SK-N-MC (cell line): Measurements from ENCODE around the gene PCNX3.

ENCODE experiments used
- DNase-seq: peaks from one replicate; pipeline ENCODE4 v3.0.0-alpha.2; 2011; ENCODE audit warnings: low read depth, low spot score
- H3K27ac ChIP-seq: fragments of 200-600 bp; sonication (generic); 2 replicates; pipeline ENCODE4 v1.5.1; 2016; ENCODE audit warnings: mixed run types
- H3K36me3 ChIP-seq: fragments of 200-600 bp; sonication (generic); 2 replicates; pipeline ENCODE4 v1.6.1; 2017; ENCODE audit warnings: antibody characterized with exemption, low read length, mixed read lengths; ENCODE audit not compliant: insufficient read depth
- H3K4me3 ChIP-seq: fragments of 200-600 bp; sonication (generic); 2 replicates; pipeline ENCODE4 v1.5.1; 2016
- H3K9ac ChIP-seq: fragments of 200-600 bp; sonication (generic); 2 replicates; pipeline ENCODE4 v1.8.0; 2017; ENCODE audit warnings: mixed run types, mixed read lengths; ENCODE audit not compliant: insufficient read length
- H3K9me3 ChIP-seq: fragments of 200-600 bp; sonication (generic); 2 replicates; pipeline ENCODE4 v1.6.1; 2017; ENCODE audit warnings: low read depth, mild to moderate bottlenecking, antibody characterized with exemption, low read length, moderate library complexity, mixed read lengths
- EZH2 ChIP-seq: fragments of 200-600 bp; sonication (generic); IDR thresholded peaks from one replicate; pipeline ENCODE4 v1.6.1; 2017; ENCODE audit warnings: antibody characterized with exemption
- FOXP2 ChIP-seq: optimal IDR thresholded peaks from 2 replicates; pipeline ENCODE3; 2011; ENCODE audit warnings: mild to moderate bottlenecking, moderate library complexity; ENCODE audit not compliant: insufficient read depth; ENCODE audit errors: extremely low read length, control extremely low read depth
- POLR2AphosphoS5 ChIP-seq: IDR thresholded peaks from 2 replicates; pipeline ENCODE4 v1.6.1; 2012; ENCODE audit warnings: mild to moderate bottlenecking, low read depth, low read length, borderline replicate concordance

Gene PCNX3

GRCh38 chr11:65629579-65629978 is 14.0 kb downstream of the PCNX3 start:
- no peak overlapping the region for H3K9ac ChIP-seq
- H3K36me3 ChIP-seq = peaks cover 34% of the 10 kb centered on the region; the same call in 1 of the 2 replicates
- no peak overlapping the region for H3K4me3 ChIP-seq
- no peaks in the 10 kb centered on the region for H3K9me3 ChIP-seq
- TF ChIP-seq POLR2AphosphoS5 = no peak
- TF ChIP-seq FOXP2 = no peak
- no peak for TF ChIP-seq EZH2
- DNase-seq = no peak
- H3K27ac ChIP-seq = no peak overlapping the region

- H3K36me3 ChIP-seq = peaks cover 34% of the 10 kb centered on the region; the same call in 1 of the 2 replicates
- H3K9me3 ChIP-seq = no peaks in the 10 kb centered on the region
- no peak for DNase-seq
- TF ChIP-seq POLR2AphosphoS5 = no peak
- no peak for TF ChIP-seq FOXP2
- TF ChIP-seq EZH2 = no peak
- H3K9ac ChIP-seq = no peak overlapping the region
- no peak overlapping the region for H3K4me3 ChIP-seq
- no peak overlapping the region for H3K27ac ChIP-seq
Observed at GRCh38 chr11:65630215-65630614, 14.6 kb downstream of the PCNX3 start.

DNA sequence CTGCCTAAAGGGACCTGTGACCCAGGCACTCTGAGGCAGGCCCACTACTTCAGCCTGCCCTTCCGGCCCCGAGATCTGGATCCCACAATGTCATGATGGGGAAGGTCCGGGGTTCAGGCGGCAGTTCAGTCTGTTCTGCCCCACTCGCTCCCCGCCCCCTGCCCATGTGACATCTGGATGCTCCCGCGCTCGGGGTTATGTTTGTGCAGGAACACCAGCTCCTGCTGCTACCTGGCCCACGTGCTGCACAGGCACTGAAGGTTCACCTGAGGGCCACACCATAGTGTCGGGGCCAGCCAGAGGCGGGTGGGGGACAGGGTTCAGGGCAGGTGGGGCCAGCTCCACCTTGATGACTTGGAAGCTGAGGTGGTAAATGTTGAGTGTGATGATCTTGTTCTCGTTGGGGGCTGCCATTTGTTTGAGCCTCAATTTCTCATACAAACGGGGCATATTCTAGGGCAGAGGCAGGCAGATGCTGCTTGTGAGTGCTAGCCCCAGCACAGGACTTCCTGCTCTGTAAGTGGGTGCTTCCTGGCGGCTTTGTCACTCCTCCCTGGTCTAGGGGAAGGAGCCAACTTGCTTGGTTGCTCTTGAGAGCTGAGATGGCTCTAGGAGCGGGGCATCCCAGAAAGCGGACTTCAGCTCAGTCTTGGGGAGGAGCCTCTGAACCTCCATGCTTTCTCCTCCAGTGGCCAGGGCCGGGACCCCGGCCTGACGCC is 18.0 kb downstream of the PCNX3 start:
- TF ChIP-seq POLR2AphosphoS5 = no peak
- TF ChIP-seq FOXP2 = no peak
- TF ChIP-seq EZH2 = no peak
- peaks cover 28% of the 10 kb centered on the region; the same call in 1 of the 2 replicates for H3K36me3 ChIP-seq
- no peaks in the 10 kb centered on the region for H3K9me3 ChIP-seq
- DNase-seq = no peak
- no peak overlapping the region for H3K27ac ChIP-seq
- no peak overlapping the region for H3K4me3 ChIP-seq
- H3K9ac ChIP-seq = no peak overlapping the region

DNA sequence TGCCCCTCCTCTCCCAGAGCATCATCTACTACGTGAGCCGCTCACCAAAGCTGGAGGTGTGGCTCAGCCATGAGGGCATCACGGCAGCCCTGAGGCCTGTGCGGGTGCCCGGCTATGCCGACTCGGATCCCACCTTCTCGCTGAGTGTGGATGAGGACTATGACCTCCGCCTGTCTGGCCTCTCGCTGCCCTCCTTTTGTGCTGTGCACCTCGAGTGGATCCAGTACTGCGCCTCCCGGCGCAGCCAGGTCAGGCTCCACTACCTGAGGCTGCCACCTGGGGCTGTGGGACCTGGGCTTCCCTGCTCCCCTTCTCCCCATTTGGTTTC is 18.5 kb downstream of the PCNX3 start:
- no peak overlapping the region for H3K9ac ChIP-seq
- H3K36me3 ChIP-seq = peaks cover 23% of the 10 kb centered on the region; the same call in 1 of the 2 replicates
- H3K9me3 ChIP-seq = no peaks in the 10 kb centered on the region
- H3K27ac ChIP-seq = no peak overlapping the region
- no peak overlapping the region for H3K4me3 ChIP-seq
- TF ChIP-seq EZH2 (no peak), POLR2AphosphoS5 (no peak), FOXP2 (no peak)
- no peak for DNase-seq

- Histone ChIP-seq H3K9me3 (no peaks in the 10 kb centered on the region), H3K9ac (no peak overlapping the region), H3K36me3 (peaks cover 19% of the 10 kb centered on the region; the same call in 1 of the 2 replicates), H3K27ac (no peak overlapping the region), H3K4me3 (no peak overlapping the region)
- no peak for DNase-seq
- TF ChIP-seq EZH2 = no peak
- no peak for TF ChIP-seq POLR2AphosphoS5
- no peak for TF ChIP-seq FOXP2
Observed at GRCh38 chr11:65634440-65634839, 18.9 kb downstream of the PCNX3 start.

DNA sequence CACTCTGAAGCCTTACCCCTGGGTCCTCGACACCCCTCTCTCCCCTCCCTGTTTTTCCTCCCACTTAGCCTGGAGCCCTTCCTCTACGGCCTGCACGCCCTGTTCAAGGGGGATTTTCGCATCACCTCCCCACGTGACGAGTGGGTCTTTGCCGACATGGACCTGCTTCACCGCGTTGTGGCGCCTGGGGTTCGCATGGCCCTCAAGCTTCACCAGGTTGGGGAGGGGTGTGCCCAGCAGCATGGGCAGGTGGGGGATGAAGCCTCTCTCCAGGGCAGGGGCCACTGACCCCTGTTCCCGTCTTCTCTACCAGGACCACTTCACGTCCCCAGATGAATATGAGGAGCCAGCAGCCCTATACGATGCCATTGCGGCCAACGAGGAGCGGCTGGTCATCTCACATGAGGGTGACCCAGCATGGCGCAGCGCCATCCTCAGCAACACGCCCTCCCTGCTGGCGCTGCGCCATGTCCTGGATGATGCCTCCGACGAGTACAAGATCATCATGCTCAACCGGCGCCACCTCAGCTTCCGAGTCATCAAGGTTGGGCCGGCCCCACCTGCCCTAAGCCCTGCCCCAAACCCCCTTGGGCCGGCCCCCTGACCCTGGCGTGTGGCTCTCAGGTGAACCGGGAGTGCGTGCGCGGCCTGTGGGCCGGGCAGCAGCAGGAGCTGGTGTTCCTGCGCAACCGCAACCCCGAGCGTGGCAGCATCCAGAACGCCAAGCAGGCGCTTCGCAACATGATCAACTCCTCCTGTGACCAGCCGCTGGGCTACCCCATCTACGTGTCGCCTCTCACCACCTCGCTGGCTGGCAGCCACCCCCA is 19.5 kb downstream of the PCNX3 start:
- no peak for DNase-seq
- no peak overlapping the region for H3K9ac ChIP-seq
- no peak overlapping the region for H3K4me3 ChIP-seq
- no peak overlapping the region for H3K27ac ChIP-seq
- H3K36me3 ChIP-seq = peaks cover 12% of the 10 kb centered on the region; the same call in 1 of the 2 replicates
- no peaks in the 10 kb centered on the region for H3K9me3 ChIP-seq
- TF ChIP-seq EZH2 = no peak
- no peak for TF ChIP-seq FOXP2
- no peak for TF ChIP-seq POLR2AphosphoS5

DNA sequence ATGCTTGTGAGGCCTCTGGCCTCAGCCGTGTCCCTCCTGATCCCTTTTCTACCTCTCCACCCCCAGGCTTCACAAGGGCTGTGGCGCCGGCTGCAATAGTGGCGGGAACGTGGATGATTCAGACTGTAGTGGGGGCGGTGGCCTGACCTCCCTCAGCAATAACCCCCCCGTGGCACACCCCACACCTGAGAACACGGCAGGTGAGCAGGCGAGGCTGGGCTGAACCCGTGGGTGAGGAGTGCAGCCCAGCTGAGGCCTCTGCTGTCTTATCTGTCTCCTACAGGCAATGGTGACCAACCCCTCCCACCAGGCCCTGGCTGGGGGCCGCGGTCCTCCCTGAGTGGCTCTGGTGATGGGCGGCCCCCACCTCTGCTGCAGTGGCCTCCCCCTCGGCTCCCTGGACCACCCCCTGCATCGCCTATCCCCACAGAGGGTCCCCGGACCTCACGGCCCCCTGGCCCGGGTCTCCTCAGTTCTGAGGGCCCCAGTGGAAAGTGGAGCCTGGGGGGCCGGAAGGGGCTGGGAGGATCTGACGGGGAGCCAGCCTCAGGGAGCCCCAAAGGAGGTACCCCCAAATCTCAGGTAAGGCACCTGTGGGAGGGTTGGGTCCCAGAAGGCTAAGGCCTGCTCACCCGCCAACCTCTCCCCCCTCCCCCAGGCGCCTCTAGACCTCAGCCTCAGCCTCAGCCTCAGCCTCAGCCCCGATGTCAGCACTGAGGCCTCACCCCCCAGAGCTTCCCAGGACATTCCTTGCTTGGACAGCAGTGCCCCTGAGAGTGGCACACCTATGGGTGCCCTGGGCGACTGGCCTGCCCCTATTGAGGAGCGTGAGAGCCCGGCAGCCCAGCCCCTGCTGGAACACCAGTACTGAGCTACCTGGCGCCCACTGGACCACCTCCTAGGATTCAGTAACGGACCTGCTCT is 20.8 kb downstream of the PCNX3 start:
- Histone ChIP-seq H3K4me3 (no peak overlapping the region), H3K9ac (no peak overlapping the region), H3K27ac (no peak overlapping the region), H3K36me3 (peaks cover 8% of the 10 kb centered on the region; the same call in 1 of the 2 replicates), H3K9me3 (no peaks in the 10 kb centered on the region)
- no peak for DNase-seq
- TF ChIP-seq POLR2AphosphoS5 (no peak), FOXP2 (no peak), EZH2 (no peak)
